ENCODE data around the gene ATP1A2.

DNA sequence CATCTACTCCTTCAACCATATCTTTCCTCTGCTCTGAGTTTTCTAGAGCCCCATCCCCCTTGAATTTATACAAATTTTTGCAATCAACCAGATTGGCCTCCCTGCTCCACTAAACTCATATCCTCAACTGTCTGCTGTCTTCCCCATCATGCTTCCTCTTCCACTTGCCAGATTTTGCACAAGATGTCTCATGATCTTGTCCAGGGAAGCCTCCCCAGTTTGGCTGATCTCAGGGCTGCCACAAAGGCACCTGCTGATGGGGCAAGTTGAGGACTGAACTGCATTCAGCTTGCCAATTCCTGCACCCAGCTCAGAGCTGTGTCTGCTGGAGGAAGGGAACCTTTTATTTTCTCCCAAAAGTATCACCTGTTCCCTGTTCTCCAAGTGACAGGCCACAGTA, 38.1 kb upstream of the ATP1A2 start:
- TF ChIP-seq, protein P1, sequence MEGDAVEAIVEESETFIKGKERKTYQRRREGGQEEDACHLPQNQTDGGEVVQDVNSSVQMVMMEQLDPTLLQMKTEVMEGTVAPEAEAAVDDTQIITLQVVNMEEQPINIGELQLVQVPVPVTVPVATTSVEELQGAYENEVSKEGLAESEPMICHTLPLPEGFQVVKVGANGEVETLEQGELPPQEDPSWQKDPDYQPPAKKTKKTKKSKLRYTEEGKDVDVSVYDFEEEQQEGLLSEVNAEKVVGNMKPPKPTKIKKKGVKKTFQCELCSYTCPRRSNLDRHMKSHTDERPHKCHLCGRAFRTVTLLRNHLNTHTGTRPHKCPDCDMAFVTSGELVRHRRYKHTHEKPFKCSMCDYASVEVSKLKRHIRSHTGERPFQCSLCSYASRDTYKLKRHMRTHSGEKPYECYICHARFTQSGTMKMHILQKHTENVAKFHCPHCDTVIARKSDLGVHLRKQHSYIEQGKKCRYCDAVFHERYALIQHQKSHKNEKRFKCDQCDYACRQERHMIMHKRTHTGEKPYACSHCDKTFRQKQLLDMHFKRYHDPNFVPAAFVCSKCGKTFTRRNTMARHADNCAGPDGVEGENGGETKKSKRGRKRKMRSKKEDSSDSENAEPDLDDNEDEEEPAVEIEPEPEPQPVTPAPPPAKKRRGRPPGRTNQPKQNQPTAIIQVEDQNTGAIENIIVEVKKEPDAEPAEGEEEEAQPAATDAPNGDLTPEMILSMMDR (IDR thresholded peaks at IDR 0.05): no peak
- no peak for TF ChIP-seq POLR2AphosphoS5 (IDR thresholded peaks at IDR 0.05; ENCODE audit: low read depth, low read length)
- TF ChIP-seq, protein P2, sequence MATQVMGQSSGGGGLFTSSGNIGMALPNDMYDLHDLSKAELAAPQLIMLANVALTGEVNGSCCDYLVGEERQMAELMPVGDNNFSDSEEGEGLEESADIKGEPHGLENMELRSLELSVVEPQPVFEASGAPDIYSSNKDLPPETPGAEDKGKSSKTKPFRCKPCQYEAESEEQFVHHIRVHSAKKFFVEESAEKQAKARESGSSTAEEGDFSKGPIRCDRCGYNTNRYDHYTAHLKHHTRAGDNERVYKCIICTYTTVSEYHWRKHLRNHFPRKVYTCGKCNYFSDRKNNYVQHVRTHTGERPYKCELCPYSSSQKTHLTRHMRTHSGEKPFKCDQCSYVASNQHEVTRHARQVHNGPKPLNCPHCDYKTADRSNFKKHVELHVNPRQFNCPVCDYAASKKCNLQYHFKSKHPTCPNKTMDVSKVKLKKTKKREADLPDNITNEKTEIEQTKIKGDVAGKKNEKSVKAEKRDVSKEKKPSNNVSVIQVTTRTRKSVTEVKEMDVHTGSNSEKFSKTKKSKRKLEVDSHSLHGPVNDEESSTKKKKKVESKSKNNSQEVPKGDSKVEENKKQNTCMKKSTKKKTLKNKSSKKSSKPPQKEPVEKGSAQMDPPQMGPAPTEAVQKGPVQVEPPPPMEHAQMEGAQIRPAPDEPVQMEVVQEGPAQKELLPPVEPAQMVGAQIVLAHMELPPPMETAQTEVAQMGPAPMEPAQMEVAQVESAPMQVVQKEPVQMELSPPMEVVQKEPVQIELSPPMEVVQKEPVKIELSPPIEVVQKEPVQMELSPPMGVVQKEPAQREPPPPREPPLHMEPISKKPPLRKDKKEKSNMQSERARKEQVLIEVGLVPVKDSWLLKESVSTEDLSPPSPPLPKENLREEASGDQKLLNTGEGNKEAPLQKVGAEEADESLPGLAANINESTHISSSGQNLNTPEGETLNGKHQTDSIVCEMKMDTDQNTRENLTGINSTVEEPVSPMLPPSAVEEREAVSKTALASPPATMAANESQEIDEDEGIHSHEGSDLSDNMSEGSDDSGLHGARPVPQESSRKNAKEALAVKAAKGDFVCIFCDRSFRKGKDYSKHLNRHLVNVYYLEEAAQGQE (IDR thresholded peaks at IDR 0.05; ENCODE audit: insufficient read depth in 1 of 2, low read depth in 2 of 2, low read length in 1 of 2): no peak

Data from Panc1 (cell line).